Measurements from ENCODE around the gene CFAP65. TPM values are rescaled to one million over a fixed set of nuclear protein-coding genes. Genes with fewer than 3 reads are reported as not detected.

CFAP65 gene
- total and polyA plus RNA-seq, 2 of the 13 experiments (the other 11 are each of a cell fraction or from before 2014, with no cell fraction given): 0.05 TPM; not detected in 1

DNA sequence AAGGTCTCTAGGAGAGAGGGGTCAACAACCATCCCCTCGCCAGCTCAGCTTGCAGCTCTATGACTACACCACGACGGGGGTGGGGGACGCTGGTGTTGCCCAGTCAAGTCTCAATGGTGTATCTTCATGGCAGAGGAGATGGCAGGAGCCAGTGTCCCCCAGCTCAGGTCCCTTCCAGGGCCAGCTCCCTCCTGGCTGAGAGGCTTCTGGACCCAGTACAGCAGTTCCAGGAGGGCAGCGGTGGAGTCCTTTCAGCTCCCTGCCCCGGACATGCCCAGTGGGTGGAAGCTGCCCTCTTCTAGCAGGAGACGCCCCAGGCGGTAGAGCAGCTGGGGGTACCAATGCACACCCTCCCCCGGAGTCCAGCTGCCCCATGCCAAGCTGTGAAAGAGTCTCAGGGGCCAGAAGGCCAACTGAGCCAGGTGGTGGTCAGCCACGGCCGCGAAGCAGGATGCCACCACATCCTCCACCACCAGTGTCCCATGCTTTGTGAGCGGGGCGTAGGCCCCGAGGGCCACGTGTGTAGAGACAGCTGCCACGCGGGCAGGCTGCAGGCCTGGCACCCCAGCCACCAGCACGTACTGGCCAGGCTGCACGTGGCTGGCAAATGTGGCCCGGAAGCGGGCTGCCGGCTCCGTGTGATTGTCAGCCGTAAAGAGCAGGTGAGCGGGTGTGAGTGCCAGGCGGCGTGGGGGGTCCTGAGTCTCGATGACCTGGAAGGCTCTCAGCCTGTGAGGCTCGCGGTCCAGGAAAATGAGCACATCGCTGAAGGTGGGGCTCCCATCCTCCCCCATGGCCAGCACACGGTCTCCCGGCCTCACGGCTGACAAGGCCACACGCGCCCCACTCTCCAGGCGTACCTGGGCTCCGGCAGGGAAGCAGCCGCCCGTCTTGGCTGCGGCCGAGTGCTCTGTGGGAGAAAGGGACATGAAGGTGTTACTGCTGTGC lies 13.9 kb upstream of the CFAP65 start:
- intact Hi-C loops (cut with micrococcal nuclease; ENCODE audit: unreplicated experiment): loop anchor here (5.0 kb wide), 1 partner anchor 242 kb away; no protein-coding TSS in a partner anchor
- Histone ChIP-seq H2AFZ (ENCODE audit: low read length) (no peak overlapping the region), H3K79me2 (ENCODE audit: insufficient read depth, low read length) (no peaks in the 10 kb centered on the region), H3K4me1 (ENCODE audit: insufficient read depth, low read length) (peaks cover 23% of the 10 kb centered on the region), H3K4me3 (replicated peaks in 1 of 3; ENCODE audit: insufficient read depth in 1 of 3, low read depth in 2 of 3, low read length in 3 of 3) (no peak overlapping the region), H3K9ac (ENCODE audit: insufficient read depth, low read depth, low read length) (no peak overlapping the region), H3K27ac (ENCODE audit: extremely low read length, insufficient read depth, low read length) (no peak overlapping the region), H3K27me3 (ENCODE audit: control insufficient read depth in 1 of 2, insufficient read depth in 2 of 2, low read length in 2 of 2) (peaks cover 10 to 17% of the 10 kb centered on the region in 2 experiments; a peak in 3 of 5 replicates), H3K9me3 (ENCODE audit: low read length) (no peaks in the 10 kb centered on the region), H4K20me1 (ENCODE audit: insufficient read depth, low read length) (peaks cover 10% of the 10 kb centered on the region; the same call in 1 of the 2 replicates), H3K4me2 (ENCODE audit: low read depth, low read length) (no peak overlapping the region), H3K36me3 (replicated peaks in 1 of 2; ENCODE audit: control insufficient read depth in 1 of 2, insufficient read depth in 2 of 2, low read length in 2 of 2) (no peaks in the 10 kb centered on the region)
- TF ChIP-seq ZNF772 (CRISPR knock-in tag; IDR thresholded peaks at IDR 0.05) (no peak), SIN3A (IDR thresholded peaks at IDR 0.05; ENCODE audit: borderline replicate concordance, low read depth, low read length) (no peak), DPF2 (CRISPR knock-in tag; IDR thresholded peaks at IDR 0.05; ENCODE audit: borderline replicate concordance, low read depth) (no peak)
- TF ChIP-seq, protein P1, sequence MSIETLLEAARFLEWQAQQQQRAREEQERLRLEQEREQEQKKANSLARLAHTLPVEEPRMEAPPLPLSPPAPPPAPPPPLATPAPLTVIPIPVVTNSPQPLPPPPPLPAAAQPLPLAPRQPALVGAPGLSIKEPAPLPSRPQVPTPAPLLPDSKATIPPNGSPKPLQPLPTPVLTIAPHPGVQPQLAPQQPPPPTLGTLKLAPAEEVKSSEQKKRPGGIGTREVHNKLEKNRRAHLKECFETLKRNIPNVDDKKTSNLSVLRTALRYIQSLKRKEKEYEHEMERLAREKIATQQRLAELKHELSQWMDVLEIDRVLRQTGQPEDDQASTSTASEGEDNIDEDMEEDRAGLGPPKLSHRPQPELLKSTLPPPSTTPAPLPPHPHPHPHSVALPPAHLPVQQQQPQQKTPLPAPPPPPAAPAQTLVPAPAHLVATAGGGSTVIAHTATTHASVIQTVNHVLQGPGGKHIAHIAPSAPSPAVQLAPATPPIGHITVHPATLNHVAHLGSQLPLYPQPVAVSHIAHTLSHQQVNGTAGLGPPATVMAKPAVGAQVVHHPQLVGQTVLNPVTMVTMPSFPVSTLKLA (IDR thresholded peaks at IDR 0.05): 0 out of 2 replicates have a peak, but pooled peaks have one; percentile 26
- BruUV-seq (replicated peaks): no TSS peak
- no peak for DNase-seq (ENCODE audit: low spot score)
- no peak for ATAC-seq
- POLR2A ChIA-PET: no interaction called here
- CTCF ChIA-PET (ENCODE audit: low intra/inter-chr PET ratio, low total read pairs): interaction anchor here (4.3 kb wide), 1 partner anchor 63 kb away, joined by 82 read pairs; no protein-coding TSS in a partner anchor
- no peak for FAIRE-seq
- in situ Hi-C loops (cut with HindIII; ENCODE audit: extremely low pct_ligation_motif_present, low pct_unique_long_range_greater_than_20kb): loop anchor here (5.0 kb wide), 2 partner anchors 62 to 102 kb away; no protein-coding TSS in a partner anchor
- WGBS (ENCODE audit: low lambda C conversion rate): 85% methylated on average over 24 of the region's 43 CpGs

DNA sequence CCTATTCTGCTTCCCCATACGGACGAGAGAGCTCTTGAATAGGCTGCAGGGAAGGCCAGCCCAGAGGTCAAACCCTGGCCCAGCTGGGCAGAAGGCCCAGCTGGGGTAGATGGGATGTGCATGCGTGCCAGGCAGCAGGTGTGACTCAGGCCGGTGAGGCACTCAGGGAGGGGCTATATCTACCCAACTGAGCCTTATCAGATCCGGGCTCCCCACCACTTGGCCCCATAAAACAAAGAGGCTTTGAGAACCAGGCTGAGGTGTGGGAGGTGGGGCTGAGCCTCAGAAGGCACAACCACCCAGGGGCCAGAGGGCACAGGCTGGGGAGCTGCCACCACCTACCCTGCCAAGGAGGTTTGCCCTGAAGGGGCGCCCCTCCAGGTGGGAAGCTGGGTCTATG lies 8.0 kb upstream of the CFAP65 start:
- peaks cover 11% of the 10 kb centered on the region for H3K4me1 ChIP-seq (ENCODE audit: insufficient read depth, low read length)
- 1% methylated on average over 5 of the region's 6 CpGs for WGBS (ENCODE audit: low lambda C conversion rate)
- no peak for DNase-seq (ENCODE audit: low spot score)
- no peaks in the 10 kb centered on the region for H3K36me3 ChIP-seq (replicated peaks in 1 of 2; ENCODE audit: control insufficient read depth in 1 of 2, insufficient read depth in 2 of 2, low read length in 2 of 2)
- POLR2A ChIA-PET: no interaction called here
- intact Hi-C loops (cut with micrococcal nuclease; ENCODE audit: unreplicated experiment): no loop called here
- peaks cover 0 to 7% of the 10 kb centered on the region in 2 experiments; a peak in 2 of 5 replicates for H3K27me3 ChIP-seq (ENCODE audit: control insufficient read depth in 1 of 2, insufficient read depth in 2 of 2, low read length in 2 of 2)
- H2AFZ ChIP-seq (ENCODE audit: low read length): no peak overlapping the region
- no peak overlapping the region for H3K4me2 ChIP-seq (ENCODE audit: low read depth, low read length)
- no peak overlapping the region for H3K27ac ChIP-seq (ENCODE audit: extremely low read length, insufficient read depth, low read length)
- H3K79me2 ChIP-seq (ENCODE audit: insufficient read depth, low read length): no peaks in the 10 kb centered on the region
- in situ Hi-C loops (cut with HindIII; ENCODE audit: extremely low pct_ligation_motif_present, low pct_unique_long_range_greater_than_20kb): no loop called here
- no peaks in the 10 kb centered on the region for H4K20me1 ChIP-seq (ENCODE audit: insufficient read depth, low read length)
- H3K9me3 ChIP-seq (ENCODE audit: low read length): no peaks in the 10 kb centered on the region
- no peak for ATAC-seq
- CTCF ChIA-PET (ENCODE audit: low intra/inter-chr PET ratio, low total read pairs): no interaction called here
- FAIRE-seq: no peak
- no TSS peak for BruUV-seq (replicated peaks)
- no peak overlapping the region for H3K4me3 ChIP-seq (replicated peaks in 1 of 3; ENCODE audit: insufficient read depth in 1 of 3, low read depth in 2 of 3, low read length in 3 of 3)
- no peak overlapping the region for H3K9ac ChIP-seq (ENCODE audit: insufficient read depth, low read depth, low read length)
- TF ChIP-seq WIZ (CRISPR knock-in tag; IDR thresholded peaks at IDR 0.05) (no peak), ZEB1 (IDR thresholded peaks at IDR 0.05; ENCODE audit: insufficient replicate concordance, low read depth) (no peak), ZNF747 (CRISPR knock-in tag; IDR thresholded peaks at IDR 0.05; ENCODE audit: borderline replicate concordance) (no peak), REXO4 (CRISPR knock-in tag; IDR thresholded peaks at IDR 0.05; ENCODE audit: borderline replicate concordance) (no peak), HNRNPL (IDR thresholded peaks at IDR 0.05; ENCODE audit: low read depth, low read length) (peak; percentile 100), SRSF4 (IDR thresholded peaks at IDR 0.05; ENCODE audit: low read depth, low read length, poor library complexity, severe bottlenecking) (no peak)
- TF ChIP-seq, protein P2, sequence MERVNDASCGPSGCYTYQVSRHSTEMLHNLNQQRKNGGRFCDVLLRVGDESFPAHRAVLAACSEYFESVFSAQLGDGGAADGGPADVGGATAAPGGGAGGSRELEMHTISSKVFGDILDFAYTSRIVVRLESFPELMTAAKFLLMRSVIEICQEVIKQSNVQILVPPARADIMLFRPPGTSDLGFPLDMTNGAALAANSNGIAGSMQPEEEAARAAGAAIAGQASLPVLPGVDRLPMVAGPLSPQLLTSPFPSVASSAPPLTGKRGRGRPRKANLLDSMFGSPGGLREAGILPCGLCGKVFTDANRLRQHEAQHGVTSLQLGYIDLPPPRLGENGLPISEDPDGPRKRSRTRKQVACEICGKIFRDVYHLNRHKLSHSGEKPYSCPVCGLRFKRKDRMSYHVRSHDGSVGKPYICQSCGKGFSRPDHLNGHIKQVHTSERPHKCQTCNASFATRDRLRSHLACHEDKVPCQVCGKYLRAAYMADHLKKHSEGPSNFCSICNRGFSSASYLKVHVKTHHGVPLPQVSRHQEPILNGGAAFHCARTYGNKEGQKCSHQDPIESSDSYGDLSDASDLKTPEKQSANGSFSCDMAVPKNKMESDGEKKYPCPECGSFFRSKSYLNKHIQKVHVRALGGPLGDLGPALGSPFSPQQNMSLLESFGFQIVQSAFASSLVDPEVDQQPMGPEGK (CRISPR knock-in tag; IDR thresholded peaks at IDR 0.05): peak; percentile 47; the same call in 1 of the 2 replicates
- TF ChIP-seq, protein P3, sequence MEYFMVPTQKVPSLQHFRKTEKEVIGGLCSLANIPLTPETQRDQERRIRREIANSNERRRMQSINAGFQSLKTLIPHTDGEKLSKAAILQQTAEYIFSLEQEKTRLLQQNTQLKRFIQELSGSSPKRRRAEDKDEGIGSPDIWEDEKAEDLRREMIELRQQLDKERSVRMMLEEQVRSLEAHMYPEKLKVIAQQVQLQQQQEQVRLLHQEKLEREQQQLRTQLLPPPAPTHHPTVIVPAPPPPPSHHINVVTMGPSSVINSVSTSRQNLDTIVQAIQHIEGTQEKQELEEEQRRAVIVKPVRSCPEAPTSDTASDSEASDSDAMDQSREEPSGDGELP (IDR thresholded peaks at IDR 0.05; ENCODE audit: borderline replicate concordance, low read depth): peak; percentile 40; the same call in 1 of the 2 replicates

Measured in HepG2 (cell line).